K562 (cell line): ENCODE data around the gene BHLHE23. TPM values are rescaled to one million over a fixed set of nuclear protein-coding genes. Genes with fewer than 3 reads are reported as not detected.

ENCODE experiments used
- ASH1L ChIP-seq: fragments of 450-650 bp; IDR thresholded peaks from 2 replicates; pipeline ENCODE4 v1.6.1; 2018; ENCODE audit warnings: borderline replicate concordance, mild to moderate bottlenecking, low read depth; ENCODE audit not compliant: partially characterized antibody
- ETV6 ChIP-seq, 3 experiments: fragments of 150-350 bp in 1 of 3; sonication (generic) in 1 of 3; formaldehyde crosslinking in 1 of 3; IDR thresholded peaks; 2 replicates each; pipeline versions ENCODE4 v1.6.1 to v1.8.0; 2014 to 2022; ENCODE audit warnings: borderline replicate concordance in 2 of 3, low read depth in 2 of 3, antibody characterized with exemption in 1 of 3, low read length in 1 of 3, mild to moderate bottlenecking in 1 of 3, missing genetic modification reagents in 1 of 3
- MCM7 ChIP-seq, 2 experiments: fragments of 450-650 bp; IDR thresholded peaks; 2 replicates each; pipeline ENCODE4 v1.6.1; 2016 to 2018
- NCOA2 ChIP-seq, 2 experiments: fragments of 450-650 bp; IDR thresholded peaks; 2 replicates each; pipeline ENCODE4 v1.6.1; 2018; ENCODE audit warnings: mild to moderate bottlenecking in 2 of 2, moderate library complexity in 1 of 2; ENCODE audit not compliant: partially characterized antibody in 2 of 2
- POU5F1 ChIP-seq: fragments of 150-350 bp; IDR thresholded peaks from 2 replicates; pipeline ENCODE4 v1.6.1; 2014; ENCODE audit warnings: borderline replicate concordance, low read length, low read depth, mild to moderate bottlenecking; ENCODE audit not compliant: partially characterized antibody
- PPARD ChIP-seq: fragments of 250-450 bp; sonication (Bioruptor Pico); IDR thresholded peaks from 2 replicates; pipeline ENCODE4 v1.8.0; 2022; ENCODE audit warnings: inconsistent platforms, mild to moderate bottlenecking, moderate library complexity
- SMAD3 ChIP-seq: fragments of 450-650 bp; formaldehyde crosslinking; conservative IDR thresholded peaks from 2 replicates; pipeline ENCODE4 v1.4.0; 2020; ENCODE audit warnings: mild to moderate bottlenecking
- TBP ChIP-seq: optimal IDR thresholded peaks from 2 replicates; pipeline ENCODE3; 2011; ENCODE audit warnings: low read depth, low read length, improper control_type of control experiment
- ZKSCAN1 ChIP-seq: fragments of 150-350 bp; IDR thresholded peaks from 2 replicates; pipeline ENCODE4 v1.6.1; 2016; ENCODE audit warnings: low read depth, low read length
- polyA plus RNA-seq, 8 experiments: library from polyadenylated mRNA; depleted of rRNA in 4 of 8; stranded (reverse) in 5 of 8; unstranded in 3 of 8; fragments of >200 nt; fragmentation: Nextera tagmentation in 2 of 8; fragmentation: Illumina TruSeq in 1 of 8; extraction: Ambion mirVana in 2 of 8; extraction: Trizol in 1 of 8; gene quantifications; 2 replicates each; pipeline versions ENCODE4 v1.2.1 to v1.2.3, GENCODE V29; 2011 to 2014; ENCODE audit warnings: inconsistent platforms in 1 of 8, missing spikeins in 1 of 8
- total RNA-seq, 7 experiments: library from RNA; depleted of rRNA in 6 of 7; stranded (reverse); fragments of >200 nt in 6 of 7; fragmentation: Illumina TruSeq in 2 of 7; extraction: Trizol in 2 of 7; gene quantifications; 2 replicates each; pipeline versions ENCODE4 v1.2.1 to v1.2.3, GENCODE V29; 2011 to 2021; ENCODE audit warnings: low replicate concordance in 1 of 7
- TF ChIP-seq, protein P1 (sequence below), 2 experiments: fragments of 450-650 bp; formaldehyde crosslinking in 1 of 2; IDR thresholded peaks; 2 replicates each; pipeline versions ENCODE4 v1.4.0 to v1.6.1; 2014 to 2020; ENCODE audit warnings: mild to moderate bottlenecking in 2 of 2, borderline replicate concordance in 1 of 2, low read depth in 1 of 2

Gene BHLHE23
- total and polyA plus RNA-seq, 9 of the 15 experiments (the other 6 are each of a cell fraction or from before 2014, with no cell fraction given): not detected

DNA sequence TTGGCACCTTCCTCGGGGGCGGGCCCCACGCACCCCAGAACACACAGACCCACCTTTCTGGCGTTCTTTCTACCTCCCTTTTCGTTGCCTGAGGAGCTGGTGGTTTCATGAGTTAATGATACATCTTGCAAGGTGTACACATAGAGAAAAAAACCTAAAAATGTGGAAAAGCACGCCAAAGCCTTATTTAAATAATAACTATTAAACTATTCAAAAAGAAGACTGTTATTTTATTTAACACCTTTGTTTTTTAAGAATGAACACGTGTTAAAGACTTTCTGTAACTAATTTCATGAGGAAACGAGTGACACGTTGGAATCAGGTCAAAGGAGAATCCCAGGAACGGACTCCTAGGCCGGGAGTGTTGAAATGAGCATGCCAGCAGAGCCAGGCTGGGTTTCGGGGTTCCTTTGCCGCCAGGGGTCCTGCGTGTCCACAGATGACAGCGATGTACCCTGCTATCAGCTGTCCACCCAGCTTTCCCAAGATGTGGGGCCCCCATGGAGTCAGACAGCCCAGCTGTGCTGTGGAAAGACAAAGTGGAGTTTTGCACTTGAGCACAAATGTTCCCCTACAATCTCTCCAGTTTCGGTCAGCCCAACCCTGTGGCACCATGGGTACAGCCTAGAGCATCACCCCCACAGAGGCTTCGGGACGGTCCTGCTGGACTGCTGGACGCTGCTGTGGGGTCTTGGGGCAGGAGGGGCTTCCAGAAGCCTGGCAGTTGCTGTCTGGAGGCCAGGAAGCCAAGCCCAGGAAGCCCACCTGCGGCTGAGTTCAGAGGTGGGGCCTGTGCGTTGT, 38.2 kb downstream of the BHLHE23 start (continued):
- TF ChIP-seq POU5F1 (no peak), ZKSCAN1 (no peak), TBP (no peak), ASH1L (no peak), NCOA2 (IDR thresholded peaks at IDR 0.05; ENCODE audit: partially characterized antibody in 2 of 2) (no peak), SMAD3 (no peak), ETV6 (IDR thresholded peaks at IDR 0.05; ENCODE audit: borderline replicate concordance in 1 of 2, low read depth in 2 of 2, low read length in 1 of 2) (no peak), ETV6 (CRISPR knock-in tag; IDR thresholded peaks at IDR 0.05; ENCODE audit: borderline replicate concordance) (no peak), MCM7 (IDR thresholded peaks at IDR 0.05) (no peak), PPARD (no peak)
- TF ChIP-seq, protein P1, sequence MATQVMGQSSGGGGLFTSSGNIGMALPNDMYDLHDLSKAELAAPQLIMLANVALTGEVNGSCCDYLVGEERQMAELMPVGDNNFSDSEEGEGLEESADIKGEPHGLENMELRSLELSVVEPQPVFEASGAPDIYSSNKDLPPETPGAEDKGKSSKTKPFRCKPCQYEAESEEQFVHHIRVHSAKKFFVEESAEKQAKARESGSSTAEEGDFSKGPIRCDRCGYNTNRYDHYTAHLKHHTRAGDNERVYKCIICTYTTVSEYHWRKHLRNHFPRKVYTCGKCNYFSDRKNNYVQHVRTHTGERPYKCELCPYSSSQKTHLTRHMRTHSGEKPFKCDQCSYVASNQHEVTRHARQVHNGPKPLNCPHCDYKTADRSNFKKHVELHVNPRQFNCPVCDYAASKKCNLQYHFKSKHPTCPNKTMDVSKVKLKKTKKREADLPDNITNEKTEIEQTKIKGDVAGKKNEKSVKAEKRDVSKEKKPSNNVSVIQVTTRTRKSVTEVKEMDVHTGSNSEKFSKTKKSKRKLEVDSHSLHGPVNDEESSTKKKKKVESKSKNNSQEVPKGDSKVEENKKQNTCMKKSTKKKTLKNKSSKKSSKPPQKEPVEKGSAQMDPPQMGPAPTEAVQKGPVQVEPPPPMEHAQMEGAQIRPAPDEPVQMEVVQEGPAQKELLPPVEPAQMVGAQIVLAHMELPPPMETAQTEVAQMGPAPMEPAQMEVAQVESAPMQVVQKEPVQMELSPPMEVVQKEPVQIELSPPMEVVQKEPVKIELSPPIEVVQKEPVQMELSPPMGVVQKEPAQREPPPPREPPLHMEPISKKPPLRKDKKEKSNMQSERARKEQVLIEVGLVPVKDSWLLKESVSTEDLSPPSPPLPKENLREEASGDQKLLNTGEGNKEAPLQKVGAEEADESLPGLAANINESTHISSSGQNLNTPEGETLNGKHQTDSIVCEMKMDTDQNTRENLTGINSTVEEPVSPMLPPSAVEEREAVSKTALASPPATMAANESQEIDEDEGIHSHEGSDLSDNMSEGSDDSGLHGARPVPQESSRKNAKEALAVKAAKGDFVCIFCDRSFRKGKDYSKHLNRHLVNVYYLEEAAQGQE (IDR thresholded peaks at IDR 0.05; ENCODE audit: borderline replicate concordance): no peak
- TF ChIP-seq, protein P1 (CRISPR knock-in tag; IDR thresholded peaks at IDR 0.05; ENCODE audit: low read depth): no peak
- TF ChIP-seq, all 486 proteins: peak for 0
